HepG2 (cell line): ENCODE data around the gene RNASE7. TPM values are rescaled to one million over a fixed set of nuclear protein-coding genes. Genes with fewer than 3 reads are reported as not detected.

Experiments used
- CENPBD1 ChIP-seq: sonication (generic); formaldehyde crosslinking; IDR thresholded peaks from 2 replicates; pipeline ENCODE4 v1.8.0; 2022; ENCODE audit warnings: missing genetic modification reagents, low read depth, mild to moderate bottlenecking, borderline replicate concordance
- IRX3 ChIP-seq: sonication (generic); formaldehyde crosslinking; IDR thresholded peaks from 2 replicates; pipeline ENCODE4 v1.8.1; 2023; ENCODE audit warnings: mild to moderate bottlenecking, low read depth, missing genetic modification reagents, borderline replicate concordance
- KDM3A ChIP-seq: IDR thresholded peaks from 2 replicates; pipeline ENCODE4 v1.6.1; 2018; ENCODE audit warnings: low read depth, missing compliant biosample characterization
- MAFF ChIP-seq: IDR thresholded peaks from 2 replicates; pipeline ENCODE4 v1.6.1; 2011; ENCODE audit warnings: low read depth, low read length, improper control_type of control experiment
- MTERF4 ChIP-seq: sonication (generic); formaldehyde crosslinking; IDR thresholded peaks from 2 replicates; pipeline ENCODE4 v1.8.0; 2023; ENCODE audit warnings: mild to moderate bottlenecking, missing genetic modification reagents
- NR2F6 ChIP-seq, 2 experiments: IDR thresholded peaks; 2 replicates each; pipeline ENCODE4 v1.6.1; 2016; ENCODE audit warnings: antibody characterized with exemption in 1 of 2, mild to moderate bottlenecking in 1 of 2
- RFXANK ChIP-seq: IDR thresholded peaks from 2 replicates; pipeline ENCODE4 v1.6.1; 2016
- RNF2 ChIP-seq: fragments of 450-650 bp; conservative IDR thresholded peaks from 2 replicates; pipeline ENCODE4 v1.6.1; 2016; ENCODE audit warnings: low read depth
- TEAD2 ChIP-seq: sonication (generic); formaldehyde crosslinking; IDR thresholded peaks from 2 replicates; pipeline ENCODE4 v1.9.0; 2021; ENCODE audit warnings: missing genetic modification reagents
- ZNF142 ChIP-seq: sonication (generic); formaldehyde crosslinking; IDR thresholded peaks from 2 replicates; pipeline ENCODE4 v1.4.0; 2020; ENCODE audit warnings: missing genetic modification reagents
- ZNF3 ChIP-seq: IDR thresholded peaks from 2 replicates; pipeline ENCODE4 v1.7.0; 2017; ENCODE audit warnings: inconsistent platforms
- ZNF318 ChIP-seq: sonication (generic); formaldehyde crosslinking; IDR thresholded peaks from 2 replicates; pipeline ENCODE4 v1.4.0; 2020; ENCODE audit warnings: mild to moderate bottlenecking, missing genetic modification reagents
- ZNF335 ChIP-seq: sonication (generic); formaldehyde crosslinking; IDR thresholded peaks from 2 replicates; pipeline ENCODE4 v1.4.0; 2020; ENCODE audit warnings: missing genetic modification reagents
- ZSCAN31 ChIP-seq: sonication (generic); formaldehyde crosslinking; IDR thresholded peaks from 2 replicates; pipeline ENCODE4 v1.5.0; 2020; ENCODE audit warnings: low read depth, mild to moderate bottlenecking, missing genetic modification reagents
- polyA plus RNA-seq, 8 experiments: library from polyadenylated mRNA; depleted of rRNA in 3 of 8; stranded (reverse) in 7 of 8; unstranded in 1 of 8; fragments of >200 nt; fragmentation: Illumina TruSeq in 4 of 8; extraction: Trizol in 4 of 8; gene quantifications; 2 replicates each; pipeline versions ENCODE4 v1.2.1 to v1.2.3, GENCODE V29; 2011 to 2016; ENCODE audit warnings: low read depth in 4 of 8, missing spikeins in 1 of 8, mixed read lengths in 1 of 8; ENCODE audit not compliant: insufficient read depth in 1 of 8
- total RNA-seq, 5 experiments: library from RNA; depleted of rRNA; stranded (reverse); fragments of >200 nt; fragmentation: Illumina TruSeq; extraction: Trizol; gene quantifications; 2 replicates each; pipeline ENCODE4 v1.2.3, GENCODE V29; 2016; ENCODE audit warnings: low read depth in 1 of 5

The RNASE7 gene
- total and polyA plus RNA-seq, 2 of the 13 experiments (the other 11 are each of a cell fraction or from before 2014, with no cell fraction given), result 0.04 TPM; not detected in 1

- TF ChIP-seq RNF2, result peak; percentile 69; the same call in 1 of the 2 replicates
- TF ChIP-seq KDM3A, result no peak
- peak; percentile 88 for TF ChIP-seq NR2F6 (IDR thresholded peaks at IDR 0.05)
- peak; percentile 92 for TF ChIP-seq NR2F6 (CRISPR knock-in tag; IDR thresholded peaks at IDR 0.05)
- TF ChIP-seq ZSCAN31 (CRISPR knock-in tag), result no peak
- no peak; the same call in 1 of the 2 replicates for TF ChIP-seq MTERF4 (CRISPR knock-in tag)
- no peak for TF ChIP-seq ZNF335 (CRISPR knock-in tag)
- no peak for TF ChIP-seq ZNF142 (CRISPR knock-in tag)
- no peak for TF ChIP-seq MAFF
- peak; percentile 58; the same call in 1 of the 2 replicates for TF ChIP-seq ZNF318 (CRISPR knock-in tag)
- no peak for TF ChIP-seq RFXANK (CRISPR knock-in tag)
- TF ChIP-seq TEAD2 (CRISPR knock-in tag), result no peak
- TF ChIP-seq CENPBD1 (CRISPR knock-in tag), result no peak
- no peak for TF ChIP-seq ZNF3 (CRISPR knock-in tag)
- TF ChIP-seq IRX3 (CRISPR knock-in tag), result no peak
Observed at GRCh38 chr14:21069388-21070082, 27.4 kb downstream of the RNASE7 start (continued).
